Thymus (tissue), 11 donors: ENCODE data around the gene PLEKHA6. TPM values are rescaled to one million over a fixed set of nuclear protein-coding genes. Genes with fewer than 3 reads are reported as not detected.

Experiments used
- DNase-seq, 9 donors: peaks; one replicate each; pipeline ENCODE4 v3.0.0-alpha.2; 2013; ENCODE audit warnings: low spot score in 9 of 9, low read depth in 6 of 9, missing footprints in 1 of 9
- H3K27ac ChIP-seq, 2 donors: one replicate each; pipeline ENCODE4 v1.5.1; 2013; ENCODE audit warnings: control low read depth in 1 of 2, low read depth in 1 of 2, low read length in 1 of 2, mild to moderate bottlenecking in 1 of 2, moderate library complexity in 1 of 2
- H3K27me3 ChIP-seq, 2 donors: one replicate each; pipeline ENCODE4 v1.5.1; 2013; ENCODE audit warnings: low read length in 1 of 2; ENCODE audit not compliant: control insufficient read depth in 2 of 2, insufficient read depth in 1 of 2
- H3K36me3 ChIP-seq, 2 donors: one replicate each; pipeline ENCODE4 v1.5.1; 2013; ENCODE audit warnings: low read length in 1 of 2, mild to moderate bottlenecking in 1 of 2, moderate library complexity in 1 of 2; ENCODE audit not compliant: control insufficient read depth in 2 of 2, insufficient read depth in 2 of 2
- H3K4me1 ChIP-seq, 2 donors: one replicate each; pipeline ENCODE4 v1.5.1; 2013; ENCODE audit warnings: low read length in 2 of 2; ENCODE audit not compliant: control insufficient read depth in 2 of 2, insufficient read depth in 2 of 2
- H3K4me3 ChIP-seq, 2 donors: one replicate each; pipeline ENCODE4 v1.5.1; 2013; ENCODE audit warnings: low read length in 2 of 2, control low read depth in 1 of 2, mild to moderate bottlenecking in 1 of 2
- H3K9me3 ChIP-seq, 2 donors: one replicate each; pipeline ENCODE4 v1.5.1; 2013; ENCODE audit warnings: low read length in 1 of 2, mild to moderate bottlenecking in 1 of 2; ENCODE audit not compliant: control insufficient read depth in 2 of 2, insufficient read depth in 1 of 2
- WGBS: extraction: QIAGEN DNeasy Blood & Tissue Kit; methylation state at CpG from one replicate; pipeline ENCODE4 v1.1.7; 2013; 5-methylcytosine and 5-hydroxymethylcytosine counted together
- polyA plus RNA-seq: library from polyadenylated mRNA; stranded (reverse); fragments of 200-250 nt; gene quantifications from one replicate; pipeline ENCODE4 v1.2.3, GENCODE V29; 2013
- total RNA-seq: library from RNA; stranded (reverse); fragments of 120-200 nt; gene quantifications from one replicate; pipeline ENCODE4 v1.2.4, GENCODE V29; 2013
- donor health status: healthy.

The PLEKHA6 gene
- total and polyA plus RNA-seq, 2 donors = 0.47 to 1.4 TPM

DNA sequence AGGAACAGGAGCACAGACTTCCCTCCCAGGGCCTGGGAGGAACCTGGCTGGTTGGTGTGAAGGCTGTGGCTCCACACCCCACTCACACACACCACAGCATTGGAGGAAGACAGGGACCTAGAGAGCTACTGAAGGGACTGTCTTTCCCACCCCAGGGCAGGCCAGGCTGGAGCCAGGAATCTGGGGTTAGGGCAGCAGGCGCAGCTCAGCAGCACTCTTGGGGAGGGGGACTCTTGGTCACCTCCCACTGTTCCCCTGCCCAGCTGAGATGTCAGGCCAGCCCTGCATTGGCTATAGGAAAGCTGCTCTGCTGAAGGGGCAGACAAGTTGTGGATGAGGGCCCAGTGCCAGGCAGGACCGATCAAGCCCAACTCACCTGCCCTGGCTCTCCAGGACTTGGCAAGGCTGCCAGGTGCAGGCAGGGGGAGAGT lies 1.6 kb upstream of the PLEKHA6 start:
- Histone ChIP-seq H3K27ac (no peak overlapping the region), H3K36me3 (no peaks in the 10 kb centered on the region), H3K9me3 (no peaks in the 10 kb centered on the region), H3K4me1 (peaks cover 4 to 27% of the 10 kb centered on the region in 2 donors), H3K27me3 (peaks cover 0 to 11% of the 10 kb centered on the region in 2 donors), H3K4me3 (no peak overlapping the region)
- DNase-seq = no peak
- WGBS = 83% methylated on average over 2 of the region's 2 CpGs

DNA sequence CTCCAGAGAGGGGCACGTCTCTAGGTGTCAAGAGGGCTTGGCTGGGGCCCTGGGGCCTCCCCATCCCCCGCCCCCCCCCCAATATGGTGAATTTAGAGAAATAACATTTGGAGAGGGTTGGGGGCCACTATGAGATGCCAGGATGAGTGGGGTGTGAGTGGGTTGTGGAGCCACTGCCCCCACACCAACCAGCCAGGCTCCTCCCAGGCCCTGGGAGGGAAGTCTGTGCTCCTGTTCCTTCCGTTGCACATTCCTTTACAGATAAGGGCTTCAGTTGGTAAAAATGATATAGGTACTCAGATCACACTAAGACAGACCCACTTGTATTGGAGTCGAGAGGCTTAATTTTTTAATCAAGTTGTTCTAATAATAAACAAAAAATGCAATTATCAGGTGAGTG lies 585 bp upstream of the PLEKHA6 start:
- Histone ChIP-seq H3K27me3 (peaks cover 0 to 11% of the 10 kb centered on the region in 2 donors), H3K4me3 (no peak overlapping the region), H3K9me3 (no peaks in the 10 kb centered on the region), H3K27ac (no peak overlapping the region), H3K36me3 (no peaks in the 10 kb centered on the region), H3K4me1 (peaks cover 4 to 27% of the 10 kb centered on the region in 2 donors)
- DNase-seq = no peak
- 63% methylated on average over 4 of the region's 4 CpGs for WGBS

DNA sequence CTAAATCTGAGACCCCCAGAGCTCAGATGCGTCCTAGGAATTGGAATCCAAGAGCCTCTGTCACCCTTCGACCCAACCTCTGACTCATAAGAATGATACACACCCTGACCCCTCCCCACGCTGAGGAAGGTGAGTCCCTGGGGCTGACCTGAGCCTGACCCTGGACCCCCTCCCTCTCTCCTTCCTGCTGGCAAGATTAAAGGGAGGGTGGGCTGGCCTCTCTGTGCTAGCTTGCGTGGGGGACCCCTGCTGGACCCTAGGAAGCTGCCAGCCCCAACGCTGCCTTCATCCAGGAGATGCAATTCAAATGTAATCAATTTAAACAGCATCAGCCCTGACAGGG lies 627 bp downstream of the PLEKHA6 start:
- H3K4me1 ChIP-seq = peaks cover 4 to 27% of the 10 kb centered on the region in 2 donors
- WGBS = 52% methylated on average over 5 of the region's 5 CpGs
- no peaks in the 10 kb centered on the region for H3K9me3 ChIP-seq
- peaks cover 0 to 11% of the 10 kb centered on the region in 2 donors for H3K27me3 ChIP-seq
- no peak overlapping the region for H3K4me3 ChIP-seq
- no peak for DNase-seq
- no peaks in the 10 kb centered on the region for H3K36me3 ChIP-seq
- H3K27ac ChIP-seq = no peak overlapping the region

DNA sequence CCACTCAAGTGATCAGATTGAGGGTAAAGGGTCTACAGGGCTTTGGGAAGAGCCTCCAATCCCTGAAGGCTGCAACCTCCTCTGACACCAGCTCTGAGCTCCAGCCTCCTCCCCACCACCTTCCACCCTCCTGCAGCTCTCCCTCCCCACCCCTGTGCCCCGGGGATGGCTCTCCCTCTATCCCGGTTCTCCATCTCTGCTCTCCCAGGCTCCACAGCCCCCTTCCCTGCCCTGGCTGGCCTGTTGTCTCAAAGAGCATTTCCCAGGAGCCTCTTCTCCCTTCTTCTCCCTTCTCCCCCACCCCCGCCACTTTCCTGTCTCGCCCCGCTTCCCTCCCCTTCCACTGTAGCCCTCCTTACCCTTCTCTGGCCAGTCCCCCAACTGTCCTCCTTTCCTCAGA lies 1.1 kb downstream of the PLEKHA6 start:
- H3K9me3 ChIP-seq = no peaks in the 10 kb centered on the region
- H3K4me1 ChIP-seq = peaks cover 4 to 24% of the 10 kb centered on the region in 2 donors
- peaks cover 0 to 11% of the 10 kb centered on the region in 2 donors for H3K27me3 ChIP-seq
- H3K27ac ChIP-seq = no peak overlapping the region
- WGBS = 74% methylated on average over 5 of the region's 5 CpGs
- no peaks in the 10 kb centered on the region for H3K36me3 ChIP-seq
- DNase-seq = no peak
- H3K4me3 ChIP-seq = no peak overlapping the region

DNA sequence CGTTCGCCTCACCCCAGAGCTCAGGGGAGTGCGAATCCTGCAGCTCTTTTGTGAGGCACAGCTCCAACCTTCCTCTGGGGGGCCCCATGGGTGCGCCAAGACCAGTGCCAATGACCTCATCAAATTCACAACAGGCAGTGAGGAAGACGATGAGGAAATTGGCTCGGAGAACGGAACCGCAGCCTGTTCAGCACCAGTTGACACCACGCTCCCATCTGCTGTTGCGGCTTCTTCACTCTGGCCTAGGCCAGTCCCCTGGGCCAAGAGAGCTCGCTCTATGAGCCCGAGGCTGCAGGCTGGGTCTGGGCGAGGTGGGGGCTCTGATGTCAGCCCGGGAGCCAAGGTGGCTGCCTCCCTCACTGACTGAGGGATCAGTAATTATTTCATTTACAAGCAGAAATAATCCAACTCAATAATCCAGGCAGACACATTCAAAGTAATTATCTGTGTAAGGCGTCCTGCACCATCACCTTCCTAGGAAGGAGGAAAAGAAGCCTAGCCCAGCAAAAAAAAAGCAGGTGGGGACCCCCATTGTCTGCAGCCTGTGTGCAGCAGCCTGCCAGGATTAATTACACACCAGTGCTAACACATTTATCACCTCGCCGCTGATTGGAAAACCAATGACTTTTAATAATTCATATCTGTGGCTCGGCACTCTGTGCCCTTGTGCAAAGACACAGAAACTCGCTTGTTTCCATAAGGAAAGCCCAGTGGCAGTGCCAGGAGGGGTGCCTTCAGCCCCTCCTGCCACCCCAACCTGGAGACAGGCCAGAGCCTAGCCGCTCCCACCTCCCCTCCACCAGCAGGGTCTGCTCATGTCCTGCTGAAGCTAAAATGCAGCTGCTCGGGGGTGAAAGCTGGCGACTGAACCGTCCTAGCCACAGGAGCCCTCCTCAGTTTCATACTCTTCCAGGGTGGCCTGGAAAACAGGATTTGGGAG lies 1.9 kb downstream of the PLEKHA6 start:
- no peaks in the 10 kb centered on the region for H3K9me3 ChIP-seq
- no peak overlapping the region for H3K27ac ChIP-seq
- DNase-seq = no peak
- no peak overlapping the region for H3K4me3 ChIP-seq
- H3K27me3 ChIP-seq = peaks cover 0 to 8% of the 10 kb centered on the region in 2 donors
- H3K36me3 ChIP-seq = no peaks in the 10 kb centered on the region
- H3K4me1 ChIP-seq = peaks cover 0 to 16% of the 10 kb centered on the region in 2 donors
- WGBS = 80% methylated on average over 23 of the region's 23 CpGs

DNA sequence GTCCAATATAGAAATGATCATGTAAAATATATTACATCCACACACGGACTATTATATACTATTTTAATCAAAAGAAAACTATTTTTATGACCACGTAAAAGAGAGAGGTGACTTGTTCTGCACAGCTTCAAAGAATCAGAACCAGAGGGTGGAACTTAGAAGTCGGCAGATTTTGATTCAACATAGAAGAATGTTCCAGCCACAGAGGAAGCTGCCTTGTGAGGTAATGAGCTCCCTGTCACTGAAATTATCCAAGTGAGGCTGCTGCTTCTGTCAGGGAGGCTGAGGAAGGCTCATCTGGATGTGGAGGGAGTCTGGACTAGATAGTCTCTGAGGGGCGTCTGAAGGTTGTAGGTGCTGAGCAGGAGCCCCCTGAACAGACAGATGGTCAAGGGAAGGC lies 2.7 kb downstream of the PLEKHA6 start:
- no peak for DNase-seq
- Histone ChIP-seq H3K4me1 (peaks cover 0 to 15% of the 10 kb centered on the region in 2 donors), H3K9me3 (no peaks in the 10 kb centered on the region), H3K27ac (no peak overlapping the region), H3K36me3 (no peaks in the 10 kb centered on the region), H3K4me3 (no peak overlapping the region), H3K27me3 (peaks cover 0 to 8% of the 10 kb centered on the region in 2 donors)
- WGBS = 95% methylated on average over 4 of the region's 4 CpGs

DNA sequence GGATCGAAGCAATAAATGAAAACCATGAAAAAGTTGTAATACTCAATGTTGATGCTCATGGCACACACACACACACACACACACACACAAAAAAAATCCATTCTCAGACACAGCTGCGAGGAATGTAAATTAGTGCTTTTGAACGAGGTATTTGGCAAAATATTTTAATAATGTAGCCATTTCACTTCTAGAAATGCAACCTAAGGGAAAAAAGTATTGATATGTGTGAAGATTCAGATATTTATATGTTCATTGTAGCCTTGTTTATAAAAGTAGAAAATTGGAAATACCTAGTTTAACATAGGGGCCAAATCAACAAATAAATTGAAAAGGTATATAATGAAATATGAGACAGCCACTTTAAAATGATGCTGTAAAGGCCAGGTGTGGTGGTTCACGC lies 3.8 kb downstream of the PLEKHA6 start:
- Histone ChIP-seq H3K36me3 (no peaks in the 10 kb centered on the region), H3K4me1 (peaks cover 3 to 22% of the 10 kb centered on the region in 2 donors), H3K27ac (no peak overlapping the region), H3K4me3 (no peak overlapping the region), H3K27me3 (peaks cover 0 to 5% of the 10 kb centered on the region in 2 donors), H3K9me3 (no peaks in the 10 kb centered on the region)
- WGBS = 94% methylated on average over 4 of the region's 4 CpGs
- DNase-seq = no peak

DNA sequence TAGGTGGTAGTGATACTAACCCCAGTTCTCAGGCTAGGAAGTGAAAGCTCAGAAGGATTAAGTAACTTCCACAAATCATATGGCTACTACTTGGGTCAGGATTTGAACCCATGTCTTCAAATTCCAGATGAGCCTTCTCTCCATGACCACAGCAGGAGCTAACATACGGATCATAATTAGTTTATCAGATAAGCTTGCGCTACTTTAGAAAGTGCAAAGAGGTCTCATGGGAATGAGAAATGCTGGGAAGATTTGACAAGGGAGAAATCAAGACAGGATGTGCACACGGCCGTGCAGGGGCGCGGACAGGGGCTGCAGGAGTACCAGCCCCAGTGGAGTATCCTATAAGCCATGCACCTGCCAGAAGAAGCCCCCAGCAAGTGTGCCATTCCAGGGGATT lies 5.2 kb downstream of the PLEKHA6 start:
- H3K27ac ChIP-seq = no peak overlapping the region
- peaks cover 4 to 20% of the 10 kb centered on the region in 2 donors for H3K4me1 ChIP-seq
- no peaks in the 10 kb centered on the region for H3K36me3 ChIP-seq
- DNase-seq = no peak
- no peaks in the 10 kb centered on the region for H3K9me3 ChIP-seq
- H3K4me3 ChIP-seq = no peak overlapping the region
- 90% methylated on average over 6 of the region's 6 CpGs for WGBS
- H3K27me3 ChIP-seq = peaks cover 0 to 2% of the 10 kb centered on the region in 2 donors

DNA sequence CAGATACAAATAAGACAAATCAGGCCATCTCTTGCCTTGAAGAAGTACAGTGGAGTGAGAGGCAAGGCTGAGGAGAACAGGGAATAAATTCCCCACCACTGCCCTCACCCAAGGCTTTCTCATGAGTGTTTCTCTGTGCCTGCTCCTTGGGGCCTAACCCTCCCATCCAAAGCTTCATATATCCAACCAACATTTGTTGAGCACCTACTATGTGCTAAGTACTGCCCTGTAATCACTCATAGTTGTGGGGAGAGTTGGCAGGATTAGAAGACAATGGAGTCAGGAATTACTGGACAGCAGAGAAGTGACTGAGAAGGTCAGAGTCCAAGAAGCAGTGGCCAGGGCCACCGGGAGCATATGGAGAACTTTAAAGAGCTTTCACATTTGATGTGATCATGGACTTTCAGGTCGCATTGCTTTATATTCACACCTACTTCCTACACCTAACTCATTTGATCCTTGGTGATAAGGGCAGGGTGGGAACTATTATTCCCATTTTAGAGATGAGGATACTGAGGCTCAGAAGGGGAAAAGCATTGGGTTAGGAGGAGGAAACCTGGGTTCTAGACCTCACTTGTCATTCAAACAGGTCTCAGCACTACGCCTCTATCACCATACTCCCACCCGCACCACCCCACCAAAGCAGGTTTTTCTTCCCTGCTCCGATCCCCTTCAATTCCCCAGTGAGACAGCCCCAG lies 6.4 kb downstream of the PLEKHA6 start:
- Histone ChIP-seq H3K4me3 (no peak overlapping the region), H3K27ac (no peak overlapping the region), H3K36me3 (no peaks in the 10 kb centered on the region), H3K4me1 (peaks cover 4 to 16% of the 10 kb centered on the region in 2 donors), H3K9me3 (no peaks in the 10 kb centered on the region), H3K27me3 (no peaks in the 10 kb centered on the region)
- DNase-seq = no peak
- WGBS = 97% methylated on average over 5 of the region's 5 CpGs
